Suprapubic skin (tissue), 4 donors: Measurements from ENCODE around the gene SHROOM3.

Experiments
- POLR2A ChIP-seq, 2 donors: fragments of 450-650 bp; IDR thresholded peaks; one replicate each; pipeline ENCODE4 v1.6.1; 2017; ENCODE audit warnings: antibody characterized with exemption in 2 of 2, mild to moderate bottlenecking in 2 of 2, moderate library complexity in 2 of 2
- POLR2AphosphoS5 ChIP-seq, 3 donors: sonication (generic); formaldehyde crosslinking; IDR thresholded peaks; one replicate each; pipeline ENCODE4 v1.6.1; 2017; ENCODE audit warnings: antibody characterized with exemption in 3 of 3
- TF ChIP-seq, protein P1 (sequence below), 2 donors: fragments of 200-600 bp in 1 of 2; fragments of 450-650 bp in 1 of 2; sonication (generic) in 1 of 2; IDR thresholded peaks; one replicate each; pipeline ENCODE4 v1.5.1; 2016 to 2019; ENCODE audit warnings: antibody characterized with exemption in 2 of 2, mild to moderate bottlenecking in 1 of 2, moderate library complexity in 1 of 2

DNA sequence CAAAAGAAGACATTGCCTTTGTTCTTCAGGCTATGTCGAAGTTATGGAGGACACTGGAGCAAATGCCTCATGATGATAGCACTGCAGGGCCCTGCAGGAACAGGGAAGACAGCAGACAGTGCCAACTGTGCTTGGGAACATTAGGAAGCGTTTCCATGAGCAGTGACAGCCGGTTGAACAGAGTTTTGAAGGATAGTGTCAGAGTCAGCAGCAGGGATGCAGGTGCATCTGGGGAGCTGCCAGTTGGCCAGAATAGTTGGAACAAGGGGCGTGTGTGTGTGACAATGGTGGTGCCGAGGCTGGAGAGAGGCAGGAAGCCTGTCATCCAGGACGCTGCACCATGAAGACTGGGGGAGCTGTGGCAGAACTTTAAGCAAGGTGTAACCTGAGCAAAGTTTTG, 88.6 kb downstream of the SHROOM3 start:
- TF ChIP-seq POLR2AphosphoS5 (IDR thresholded peaks at IDR 0.05) = no peak
- TF ChIP-seq, protein P1, sequence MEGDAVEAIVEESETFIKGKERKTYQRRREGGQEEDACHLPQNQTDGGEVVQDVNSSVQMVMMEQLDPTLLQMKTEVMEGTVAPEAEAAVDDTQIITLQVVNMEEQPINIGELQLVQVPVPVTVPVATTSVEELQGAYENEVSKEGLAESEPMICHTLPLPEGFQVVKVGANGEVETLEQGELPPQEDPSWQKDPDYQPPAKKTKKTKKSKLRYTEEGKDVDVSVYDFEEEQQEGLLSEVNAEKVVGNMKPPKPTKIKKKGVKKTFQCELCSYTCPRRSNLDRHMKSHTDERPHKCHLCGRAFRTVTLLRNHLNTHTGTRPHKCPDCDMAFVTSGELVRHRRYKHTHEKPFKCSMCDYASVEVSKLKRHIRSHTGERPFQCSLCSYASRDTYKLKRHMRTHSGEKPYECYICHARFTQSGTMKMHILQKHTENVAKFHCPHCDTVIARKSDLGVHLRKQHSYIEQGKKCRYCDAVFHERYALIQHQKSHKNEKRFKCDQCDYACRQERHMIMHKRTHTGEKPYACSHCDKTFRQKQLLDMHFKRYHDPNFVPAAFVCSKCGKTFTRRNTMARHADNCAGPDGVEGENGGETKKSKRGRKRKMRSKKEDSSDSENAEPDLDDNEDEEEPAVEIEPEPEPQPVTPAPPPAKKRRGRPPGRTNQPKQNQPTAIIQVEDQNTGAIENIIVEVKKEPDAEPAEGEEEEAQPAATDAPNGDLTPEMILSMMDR (IDR thresholded peaks at IDR 0.05) = no peak
- no peak for TF ChIP-seq POLR2A (IDR thresholded peaks at IDR 0.05)
